DMS114 treated with DMSO at 0.1 percent for 48 hours (cell line): ENCODE measurements around the gene THBS4.

ENCODE experiments used
- DNase-seq: peaks from one replicate; lab custom pipeline; 2025; ENCODE audit not compliant: unreplicated experiment; lab: John Stamatoyannopoulos, UW

THBS4 gene

GRCh38 chr5:80043187-80043586 is 8.0 kb downstream of the THBS4 start:
- no peak for DNase-seq

GRCh38 chr5:80048084-80048780 is 13.1 kb downstream of the THBS4 start:
- DNase-seq = no peak

- no peak for DNase-seq
Measured at GRCh38 chr5:80052464-80052863, 17.3 kb downstream of the THBS4 start.

DNA sequence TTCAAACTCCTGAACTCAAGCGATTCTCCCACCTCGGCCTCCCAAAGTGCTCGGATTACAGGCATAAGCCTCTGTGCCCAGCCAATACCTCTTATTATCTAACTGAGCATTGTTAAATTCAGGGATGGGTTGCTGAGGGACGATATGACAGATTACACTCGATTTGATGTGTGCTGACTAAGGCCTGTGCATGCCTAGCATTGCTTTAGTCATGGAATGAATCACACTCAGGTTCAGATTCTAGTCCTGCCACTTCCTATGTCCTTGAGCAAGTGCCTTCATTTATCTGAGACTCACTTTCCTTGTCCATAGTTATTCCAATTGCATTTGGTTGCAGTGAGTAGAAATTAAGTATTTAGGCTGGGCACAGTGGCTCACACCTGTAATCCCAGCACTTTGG is 19.5 kb downstream of the THBS4 start:
- DNase-seq = no peak

DNA sequence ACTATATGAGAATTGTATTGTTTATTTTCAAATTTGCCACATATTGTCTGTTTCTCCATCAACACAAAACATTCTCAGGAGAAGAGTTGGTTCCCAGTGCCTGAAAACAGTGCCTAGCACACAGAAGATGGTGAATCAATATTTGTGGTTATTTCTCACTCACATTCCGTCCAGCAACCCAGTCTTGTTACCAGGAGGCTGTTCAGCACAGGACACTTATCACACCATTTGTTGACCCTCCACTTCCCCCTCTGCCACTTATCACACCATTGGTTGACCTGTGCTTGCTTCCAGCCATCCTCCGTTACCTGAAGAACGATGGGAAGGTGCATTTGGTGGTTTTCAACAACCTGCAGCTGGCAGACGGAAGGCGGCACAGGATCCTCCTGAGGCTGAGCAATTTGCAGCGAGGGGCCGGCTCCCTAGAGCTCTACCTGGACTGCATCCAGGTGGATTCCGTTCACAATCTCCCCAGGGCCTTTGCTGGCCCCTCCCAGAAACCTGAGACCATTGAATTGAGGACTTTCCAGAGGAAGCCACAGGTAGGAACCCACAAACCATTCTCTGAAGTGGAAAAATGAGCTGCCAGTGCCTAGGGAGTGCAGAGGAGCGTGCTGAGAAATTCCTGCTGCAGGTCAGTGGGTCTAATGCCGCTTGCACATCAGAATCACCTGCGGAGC is 20.5 kb downstream of the THBS4 start:
- no peak for DNase-seq

DNA sequence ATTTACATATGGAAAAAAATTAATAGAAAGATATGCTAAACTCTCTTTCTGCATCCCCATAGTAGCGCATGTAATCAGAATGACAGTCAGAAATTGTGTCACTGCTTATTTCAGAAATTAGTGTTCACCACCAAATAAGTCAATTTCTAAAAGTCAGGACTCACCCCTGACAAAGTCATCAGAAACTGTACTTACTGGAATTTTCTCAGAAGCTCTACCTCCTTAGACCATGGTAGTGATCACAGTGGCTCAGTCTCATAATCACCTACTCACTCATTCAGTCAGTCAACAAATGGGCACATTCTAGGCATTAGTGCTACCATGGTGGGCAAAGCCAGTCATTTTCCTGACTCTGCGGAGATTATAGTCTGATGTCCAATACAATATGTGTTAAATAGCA is 22.0 kb downstream of the THBS4 start:
- no peak for DNase-seq

- no peak for DNase-seq
Measured at GRCh38 chr5:80057921-80058320, 22.8 kb downstream of the THBS4 start.

DNA sequence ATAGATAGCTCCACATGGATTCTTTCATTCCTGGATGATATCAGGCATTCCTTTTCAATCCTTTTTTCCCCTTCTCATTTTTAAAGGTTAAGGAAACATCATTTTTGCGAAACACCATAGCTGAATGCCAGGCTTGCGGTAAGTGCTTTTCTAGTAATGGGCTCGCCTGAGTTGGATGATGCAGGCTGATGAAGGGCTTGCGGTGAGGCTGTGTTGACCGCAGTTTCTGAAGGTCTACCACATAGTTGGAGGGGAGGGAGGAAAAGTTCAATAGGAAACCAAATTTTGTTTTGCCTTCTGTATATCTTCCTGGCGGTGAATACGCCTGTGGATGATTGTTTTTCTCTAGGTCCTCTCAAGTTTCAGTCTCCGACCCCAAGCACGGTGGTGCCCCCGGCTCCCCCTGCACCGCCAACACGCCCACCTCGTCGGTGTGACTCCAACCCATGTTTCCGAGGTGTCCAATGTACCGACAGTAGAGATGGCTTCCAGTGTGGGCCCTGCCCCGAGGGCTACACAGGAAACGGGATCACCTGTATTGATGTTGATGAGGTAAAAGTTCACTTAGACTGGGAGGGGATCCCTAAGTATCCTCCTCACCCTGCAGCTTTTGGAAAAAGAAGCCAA is 24.3 kb downstream of the THBS4 start:
- no peak for DNase-seq

- DNase-seq = no peak
Measured at GRCh38 chr5:80060966-80061365, 25.8 kb downstream of the THBS4 start.

DNA sequence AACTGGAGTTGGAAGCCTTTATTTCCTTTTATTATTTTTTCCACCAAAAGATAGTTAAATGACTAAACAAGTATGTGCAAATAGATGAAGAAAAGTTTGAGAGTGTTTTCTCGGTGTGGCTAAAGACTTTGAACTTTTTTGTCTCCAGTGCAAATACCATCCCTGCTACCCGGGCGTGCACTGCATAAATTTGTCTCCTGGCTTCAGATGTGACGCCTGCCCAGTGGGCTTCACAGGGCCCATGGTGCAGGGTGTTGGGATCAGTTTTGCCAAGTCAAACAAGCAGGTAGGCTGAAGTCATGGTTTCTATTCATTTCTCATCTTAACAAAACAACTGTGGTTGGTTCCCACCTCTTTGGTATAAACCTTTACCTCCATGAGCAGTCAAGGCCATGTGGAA is 26.4 kb downstream of the THBS4 start:
- DNase-seq = no peak

- no peak for DNase-seq
Measured at GRCh38 chr5:80064124-80064523, 29.0 kb downstream of the THBS4 start.

GRCh38 chr5:80067016-80067415 is 31.9 kb downstream of the THBS4 start:
- no peak for DNase-seq

- no peak for DNase-seq
Measured at GRCh38 chr5:80067531-80068245, 32.5 kb downstream of the THBS4 start.

GRCh38 chr5:80068246-80068636 is 33.1 kb downstream of the THBS4 start:
- no peak for DNase-seq

- no peak for DNase-seq
Measured at GRCh38 chr5:80068775-80069174, 33.6 kb downstream of the THBS4 start.

DNA sequence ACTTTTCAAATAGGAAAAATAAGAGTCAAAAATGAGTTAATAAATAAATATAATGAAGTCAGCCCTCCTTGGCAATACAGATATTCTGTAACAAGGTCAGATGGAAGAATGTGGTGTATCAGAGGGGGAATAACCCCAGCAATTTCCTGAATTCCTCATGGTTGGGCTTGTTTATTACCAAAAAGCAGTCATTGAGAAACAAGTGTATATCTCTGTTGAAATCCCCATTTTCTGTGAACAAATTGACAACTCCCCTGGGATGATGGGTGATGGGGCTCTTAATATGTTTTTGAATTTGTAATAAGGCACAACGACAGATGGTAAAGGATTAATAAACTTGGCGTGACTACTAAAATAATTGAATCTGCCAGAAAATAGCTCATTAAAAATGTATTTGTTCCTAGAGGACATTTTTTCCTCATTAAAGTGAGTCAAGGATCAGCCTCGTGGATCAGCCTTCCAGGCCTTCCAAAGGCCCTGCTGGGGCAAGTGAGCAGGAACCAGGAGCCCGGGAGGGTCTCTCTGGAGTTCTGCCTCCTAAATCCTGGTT is 34.2 kb downstream of the THBS4 start:
- no peak for DNase-seq

DNA sequence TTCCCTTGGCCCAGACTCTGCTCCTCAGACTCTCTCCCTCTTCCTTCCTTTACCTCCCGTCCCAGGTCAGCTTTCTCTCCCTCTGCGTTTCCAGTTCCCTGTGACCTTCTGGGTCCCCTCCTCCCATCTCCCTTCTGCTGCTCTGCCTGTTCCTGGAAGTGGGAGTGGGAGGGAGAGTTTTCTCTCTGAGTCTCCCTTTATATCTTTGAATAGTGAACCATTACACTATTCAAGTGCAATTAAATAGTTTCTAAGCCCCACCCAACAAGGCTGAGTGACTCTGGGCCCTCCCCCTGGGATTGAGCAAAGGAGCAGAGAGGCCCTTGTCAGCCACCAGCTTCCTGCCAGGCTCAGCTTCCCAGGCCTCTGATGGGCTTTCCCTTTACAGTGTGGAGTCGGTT is 34.8 kb downstream of the THBS4 start:
- no peak for DNase-seq

DNA sequence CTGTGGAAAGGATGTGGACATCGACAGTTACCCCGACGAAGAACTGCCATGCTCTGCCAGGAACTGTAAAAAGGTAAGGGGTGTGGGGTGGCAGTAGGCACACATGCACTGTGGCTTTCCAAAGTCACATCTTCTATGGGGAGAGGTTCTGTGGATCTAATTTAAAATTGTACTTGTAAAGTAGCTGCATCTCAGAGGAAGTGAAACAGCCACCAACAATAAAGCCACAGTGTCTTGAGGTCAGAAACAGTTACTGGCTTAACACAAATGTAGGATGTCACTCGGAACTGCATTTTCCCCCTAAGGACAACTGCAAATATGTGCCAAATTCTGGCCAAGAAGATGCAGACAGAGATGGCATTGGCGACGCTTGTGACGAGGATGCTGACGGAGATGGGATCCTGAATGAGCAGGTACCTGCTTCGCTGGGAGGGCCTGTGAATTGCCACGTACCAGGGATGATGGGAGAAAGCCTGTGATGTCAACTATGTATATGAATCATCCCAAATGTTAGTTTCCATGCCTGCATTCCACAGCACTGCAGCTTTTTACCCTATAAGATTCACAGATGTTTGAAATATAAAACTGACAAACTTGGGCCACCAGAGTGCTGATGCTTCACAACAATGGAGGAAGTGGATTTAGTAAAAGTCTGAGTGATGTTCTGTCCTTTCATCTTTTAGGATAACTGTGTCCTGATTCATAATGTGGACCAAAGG is 35.3 kb downstream of the THBS4 start:
- DNase-seq = no peak

DNA sequence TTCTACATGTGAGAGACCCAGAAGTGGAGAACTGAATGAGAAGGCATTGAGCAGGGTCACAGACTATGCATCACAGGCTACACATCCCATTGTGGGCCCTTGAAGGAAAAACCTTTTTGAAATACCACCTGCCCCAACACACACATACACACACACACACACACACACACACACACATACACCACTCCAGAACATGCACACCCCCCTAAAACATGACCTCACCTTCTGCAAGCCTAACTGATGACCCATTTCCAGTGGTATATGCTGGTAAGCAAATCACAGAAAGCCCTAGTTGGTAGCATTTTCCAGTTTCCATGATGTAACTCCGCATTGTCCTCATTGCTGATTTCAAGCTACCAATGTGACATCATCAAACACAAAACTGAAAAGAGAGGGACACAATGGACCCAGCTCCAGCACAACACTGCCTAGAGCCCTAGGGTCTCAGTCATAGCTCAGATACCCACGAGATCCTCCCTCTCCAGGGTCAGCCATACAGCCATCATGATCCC is 36.4 kb downstream of the THBS4 start:
- DNase-seq = no peak
